Mesenteric fat pad (tissue), 1 donor: Measurements from ENCODE around the gene G0S2. TPM values are rescaled to one million over a fixed set of nuclear protein-coding genes. Genes with fewer than 3 reads are reported as not detected.

Source experiments
- DNase-seq: peaks from one replicate; pipeline ENCODE4 v3.0.0-alpha.2; 2020; ENCODE audit warnings: low spot score
- total RNA-seq: library from RNA; stranded (reverse); fragmentation: NEBNext Ultra II Directional; extraction: Animal tissue kit (Norgen Biotek cat#: 25700); gene quantifications from one replicate; pipeline ENCODE4 v1.2.1, GENCODE V29; 2021
- donor health status: DM: yes; HTN: yes; CAD: no.

G0S2 gene
- total RNA-seq, 1 donor from 2014 or later, result 2,798 TPM

- no peak for DNase-seq
These were observed 40.1 kb downstream of the G0S2 start for GRCh38 chr1:209715314-209715713.

- DNase-seq, result no peak
These were observed 42.6 kb downstream of the G0S2 start for GRCh38 chr1:209717818-209718217.

GRCh38 chr1:209720326-209720725 lies 45.1 kb downstream of the G0S2 start:
- no peak for DNase-seq

- no peak for DNase-seq
These were observed 45.6 kb downstream of the G0S2 start for GRCh38 chr1:209720826-209721225.

GRCh38 chr1:209721323-209721722 lies 46.1 kb downstream of the G0S2 start:
- DNase-seq, result no peak

GRCh38 chr1:209723265-209723664 lies 48.1 kb downstream of the G0S2 start:
- no peak for DNase-seq

- no peak for DNase-seq
These were observed 48.8 kb downstream of the G0S2 start for GRCh38 chr1:209723756-209724693.

Other genes with a start within 250 kb of the G0S2 start
- not detected for gene CAMK1G, start 91.7 kb upstream of the G0S2 start, total RNA-seq
- 35.6 TPM for gene LAMB3, start 23.0 kb upstream of the G0S2 start, total RNA-seq
- gene HSD11B1, start 29.4 kb downstream of the G0S2 start, total RNA-seq, result 83.7 TPM
- 3.7 TPM for gene TRAF3IP3, start 80.6 kb downstream of the G0S2 start, total RNA-seq
- gene C1orf74, start 109.1 kb downstream of the G0S2 start, total RNA-seq, result 1.2 TPM
- 0.74 TPM for gene IRF6, start 130.7 kb downstream of the G0S2 start, total RNA-seq
- 7.3 TPM for gene UTP25, start 152.6 kb downstream of the G0S2 start, total RNA-seq